Measurements from ENCODE around the gene COL2A1.
"Not testable (repeated sequence)": the region's sequence is repeated elsewhere in the genome, so short reads cannot be mapped to it uniquely, and the experiment has no call there.

The COL2A1 gene

DNA sequence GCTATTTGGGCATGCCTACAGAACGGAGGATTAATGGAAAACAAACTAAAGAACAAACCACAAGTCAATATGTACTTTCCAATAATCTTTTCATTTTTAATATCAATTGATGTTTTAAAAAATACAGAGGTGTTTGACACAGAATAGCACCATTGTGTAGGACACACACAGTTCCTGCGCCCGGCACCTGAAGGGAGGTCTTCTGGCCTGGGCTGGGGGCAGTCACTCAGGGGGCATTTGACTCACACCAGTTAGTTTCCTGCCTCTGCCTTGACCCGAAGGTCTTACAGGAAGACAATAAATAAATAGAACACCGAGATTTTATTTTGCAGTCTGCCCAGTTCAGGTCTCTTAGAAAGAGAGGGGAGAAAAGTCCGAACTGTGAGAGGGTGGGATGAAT, 31.4 kb downstream of the COL2A1 start:
- no peak for DNase-seq

DNA sequence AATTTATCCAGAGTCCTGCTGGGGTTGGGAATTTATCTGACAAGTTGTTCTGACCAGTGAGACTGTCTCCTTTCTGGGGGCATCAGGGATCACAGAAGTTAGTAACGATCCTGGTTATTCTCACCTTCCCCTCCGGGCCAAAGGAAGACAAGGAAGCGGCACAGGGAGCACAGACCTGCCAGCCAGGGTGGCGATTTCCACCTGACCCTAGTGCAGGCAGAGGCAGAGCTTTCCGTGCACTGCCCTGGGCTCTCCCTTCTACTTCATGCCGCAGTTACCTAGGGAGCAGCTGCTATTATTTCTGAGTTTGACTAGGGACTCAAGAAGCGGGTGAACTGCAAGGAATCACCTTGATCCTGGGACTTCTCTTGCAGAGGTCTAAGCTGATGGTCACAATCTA, 33.4 kb downstream of the COL2A1 start:
- DNase-seq = no peak

GRCh38 chr12:47969845-47970244, 34.4 kb downstream of the COL2A1 start:
- no peak for DNase-seq

- DNase-seq = no peak
These were observed 36.6 kb downstream of the COL2A1 start for GRCh38 chr12:47967461-47968321.

- DNase-seq = no peak
These were observed 38.7 kb downstream of the COL2A1 start for GRCh38 chr12:47965581-47965980.

DNA sequence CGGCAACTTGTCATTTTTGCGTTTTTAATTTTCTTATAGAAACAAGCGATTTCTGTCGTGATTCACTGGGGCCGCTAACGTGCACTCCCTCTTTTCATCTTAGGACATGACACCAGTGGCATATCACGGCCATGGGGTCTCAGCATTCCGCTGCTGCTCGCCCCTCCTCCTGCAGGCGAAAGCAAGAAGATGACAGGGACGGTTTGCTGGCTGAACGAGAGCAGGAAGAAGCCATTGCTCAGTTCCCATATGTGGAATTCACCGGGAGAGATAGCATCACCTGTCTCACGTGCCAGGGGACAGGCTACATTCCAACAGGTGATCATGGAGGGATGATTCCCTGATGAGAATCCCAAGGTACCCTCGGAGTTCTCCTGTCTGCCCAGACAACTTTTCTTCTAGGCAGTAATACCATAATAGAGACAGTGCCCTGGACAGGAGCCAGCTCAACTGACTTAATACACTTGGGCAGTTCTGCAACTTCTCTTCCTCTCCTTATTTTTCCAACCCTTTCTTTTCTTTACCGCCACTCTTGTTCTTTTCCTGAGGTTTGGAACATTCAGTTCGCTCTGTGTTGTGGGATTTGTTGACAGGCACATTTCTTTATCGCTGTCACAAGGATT, 40.1 kb downstream of the COL2A1 start:
- no peak for DNase-seq

DNA sequence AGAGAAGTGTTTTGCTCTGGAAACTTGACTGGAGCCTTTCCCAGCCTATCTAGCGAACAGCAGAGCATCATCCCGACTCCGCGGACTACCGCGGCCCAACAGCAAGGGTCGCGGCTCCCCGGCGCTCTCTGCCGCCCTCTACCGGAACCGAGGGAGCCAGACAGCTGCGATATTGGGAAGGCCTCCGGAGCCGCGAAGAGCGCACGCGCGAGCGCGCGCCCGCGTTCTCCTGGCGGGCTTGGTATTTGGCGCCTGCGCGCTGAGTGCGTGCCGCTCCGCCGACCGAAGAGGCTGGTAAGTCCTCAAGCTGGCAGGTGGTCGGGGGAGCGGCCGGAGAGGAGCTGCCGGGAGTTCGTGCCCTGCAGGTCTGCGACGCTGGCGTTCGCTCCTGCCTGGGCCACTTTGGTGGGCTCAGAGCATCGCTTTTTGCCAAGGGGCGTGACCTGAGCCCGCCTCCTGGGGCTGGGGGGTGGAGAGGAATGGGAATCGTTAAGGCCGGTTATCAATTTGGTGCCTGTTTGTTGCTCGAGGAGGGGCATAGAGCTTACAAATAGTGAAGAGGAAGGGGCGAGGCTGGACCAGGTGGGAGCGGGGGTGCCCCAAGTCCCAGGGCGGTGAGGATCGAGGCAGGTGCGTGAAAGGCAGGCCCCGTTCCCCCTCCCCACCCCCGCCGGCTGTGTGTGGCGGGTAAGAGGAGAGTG, 40.8 kb downstream of the COL2A1 start, which contains the start of gene TMEM106C:
TMEM106C (plus strand) TSS at position 257 of the 701 bp plus-strand sequence. CDS start 641 bp downstream, outside the sequence.
- peak; percentile 84 to 93 (median 88) for DNase-seq

DNA sequence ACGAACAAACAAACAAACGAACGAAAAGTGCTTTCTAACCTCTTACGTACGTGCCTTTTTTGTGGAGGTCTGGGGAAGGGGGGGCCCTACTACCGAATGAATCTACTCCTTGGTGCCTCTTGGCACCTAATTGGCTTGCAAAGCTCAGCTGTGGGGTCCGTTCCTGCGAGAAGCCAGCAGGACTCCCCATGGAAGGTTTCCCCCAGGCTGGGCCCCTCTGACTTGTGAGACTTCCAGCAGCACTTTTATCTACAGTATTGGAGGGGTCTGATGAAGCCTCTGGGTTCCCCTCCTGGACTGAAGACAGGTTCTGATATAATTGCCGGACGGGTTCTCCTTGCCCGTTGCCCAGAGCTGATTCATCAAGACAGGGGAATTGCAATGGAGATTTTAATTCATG, 42.1 kb downstream of the COL2A1 start:
- no peak for DNase-seq

DNA sequence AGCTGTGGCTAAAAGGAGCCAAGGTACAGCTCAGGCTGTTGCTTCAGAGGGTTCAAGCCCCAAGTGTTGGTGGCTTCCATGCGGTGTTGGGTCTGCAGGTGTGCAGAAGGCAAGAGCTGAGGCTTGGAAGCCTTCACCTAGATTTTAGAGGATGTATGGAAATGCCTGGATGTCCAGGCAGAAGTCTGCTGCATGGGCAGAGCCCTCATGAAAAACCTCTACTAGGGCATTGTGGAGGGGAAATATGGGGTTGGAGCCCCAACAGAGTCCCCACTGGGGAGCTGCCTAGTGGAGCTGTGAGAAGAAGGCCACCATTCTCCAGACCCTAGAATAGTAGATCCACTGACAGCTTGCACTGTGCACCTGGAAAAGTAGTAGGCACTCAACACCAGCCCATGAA, 46.6 kb downstream of the COL2A1 start:
- DNase-seq = not testable (repeated sequence)

GRCh38 chr12:47955059-47955458, 49.2 kb downstream of the COL2A1 start:
- DNase-seq = no peak

DNA sequence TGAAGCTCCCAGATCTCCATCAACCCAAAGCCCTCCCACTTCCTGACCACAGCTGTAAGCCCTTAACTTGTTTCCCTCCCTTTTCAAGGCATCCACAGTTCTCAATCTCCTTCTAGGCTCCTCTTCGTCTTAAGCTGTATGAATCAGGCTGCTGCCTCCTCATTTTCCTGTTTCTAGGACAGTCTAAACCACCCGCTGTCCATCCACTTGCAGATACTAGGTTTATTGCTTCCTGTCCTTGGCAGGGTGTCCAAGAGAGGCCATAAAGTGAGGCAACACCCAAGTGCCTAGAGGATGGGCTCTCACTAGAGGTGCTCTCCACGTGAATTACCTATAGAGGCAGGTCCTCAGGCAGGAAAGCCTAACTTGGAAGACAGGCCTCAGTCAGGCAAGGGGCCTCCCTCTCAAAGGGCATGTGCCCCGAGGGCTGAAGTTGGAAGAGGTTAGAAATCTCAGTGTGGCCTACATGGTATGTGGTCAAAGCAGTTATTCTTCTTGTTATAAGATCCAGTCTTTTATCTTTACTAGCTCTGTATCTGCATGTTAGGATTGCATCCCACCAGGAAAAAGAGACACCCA, 49.7 kb downstream of the COL2A1 start:
- no peak for DNase-seq

GRCh38 chr12:47954058-47954457, 50.2 kb downstream of the COL2A1 start:
- no peak for DNase-seq

DNA sequence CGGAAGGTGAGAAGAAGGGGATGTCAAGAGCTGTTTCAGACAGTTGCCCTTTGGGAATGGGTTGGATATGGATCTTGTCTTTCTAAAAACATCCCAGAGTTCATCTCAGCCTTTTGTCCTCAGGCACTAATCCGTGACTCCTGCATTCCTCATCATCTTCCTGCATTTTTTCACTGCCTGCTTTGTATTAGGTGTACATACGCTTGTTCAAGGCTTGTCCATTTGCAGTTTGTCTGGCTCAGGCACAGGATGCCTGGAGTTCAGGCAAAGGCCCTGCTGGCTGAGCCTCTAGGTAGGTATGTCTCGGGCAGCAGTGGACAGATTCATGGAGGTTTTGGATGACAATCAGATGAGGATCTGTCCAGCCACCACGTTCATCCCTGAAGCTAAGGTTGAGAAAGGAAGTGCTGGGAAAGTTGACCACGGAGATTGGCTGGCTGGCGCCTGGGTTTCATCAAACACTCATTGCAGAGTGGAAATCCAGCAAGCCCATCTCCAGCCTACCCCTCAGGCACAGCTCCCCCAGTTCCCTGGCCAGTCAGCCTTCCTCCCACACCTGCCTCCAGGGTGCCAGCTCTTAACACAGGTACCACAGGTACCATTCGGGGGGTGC, 53.3 kb downstream of the COL2A1 start:
- DNase-seq = no peak

GRCh38 chr12:47949441-47950341, 54.6 kb downstream of the COL2A1 start:
- peak in 5 of 6 experiments; percentile 23 to 46 (median 24) for DNase-seq

DNA sequence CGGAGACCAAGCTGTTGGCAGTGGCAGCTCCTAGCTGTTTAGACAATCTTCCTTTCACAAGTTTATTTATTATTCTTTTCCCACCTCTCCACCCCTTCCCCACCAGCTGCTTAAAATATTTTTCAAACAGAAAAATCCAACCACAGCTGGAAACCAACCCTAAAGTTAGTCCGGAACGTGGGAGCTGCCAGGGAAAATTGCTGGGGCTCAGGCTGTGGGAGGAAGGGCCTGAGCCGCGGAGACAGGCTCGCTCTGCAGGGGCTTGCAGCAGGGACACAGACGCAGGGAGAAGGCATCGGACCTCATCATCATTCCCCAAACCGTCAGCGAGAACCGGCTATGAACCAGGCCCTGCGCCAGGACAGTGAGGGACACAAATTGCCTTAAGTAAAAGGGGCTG, 56.9 kb downstream of the COL2A1 start:
- no peak for DNase-seq

DNA sequence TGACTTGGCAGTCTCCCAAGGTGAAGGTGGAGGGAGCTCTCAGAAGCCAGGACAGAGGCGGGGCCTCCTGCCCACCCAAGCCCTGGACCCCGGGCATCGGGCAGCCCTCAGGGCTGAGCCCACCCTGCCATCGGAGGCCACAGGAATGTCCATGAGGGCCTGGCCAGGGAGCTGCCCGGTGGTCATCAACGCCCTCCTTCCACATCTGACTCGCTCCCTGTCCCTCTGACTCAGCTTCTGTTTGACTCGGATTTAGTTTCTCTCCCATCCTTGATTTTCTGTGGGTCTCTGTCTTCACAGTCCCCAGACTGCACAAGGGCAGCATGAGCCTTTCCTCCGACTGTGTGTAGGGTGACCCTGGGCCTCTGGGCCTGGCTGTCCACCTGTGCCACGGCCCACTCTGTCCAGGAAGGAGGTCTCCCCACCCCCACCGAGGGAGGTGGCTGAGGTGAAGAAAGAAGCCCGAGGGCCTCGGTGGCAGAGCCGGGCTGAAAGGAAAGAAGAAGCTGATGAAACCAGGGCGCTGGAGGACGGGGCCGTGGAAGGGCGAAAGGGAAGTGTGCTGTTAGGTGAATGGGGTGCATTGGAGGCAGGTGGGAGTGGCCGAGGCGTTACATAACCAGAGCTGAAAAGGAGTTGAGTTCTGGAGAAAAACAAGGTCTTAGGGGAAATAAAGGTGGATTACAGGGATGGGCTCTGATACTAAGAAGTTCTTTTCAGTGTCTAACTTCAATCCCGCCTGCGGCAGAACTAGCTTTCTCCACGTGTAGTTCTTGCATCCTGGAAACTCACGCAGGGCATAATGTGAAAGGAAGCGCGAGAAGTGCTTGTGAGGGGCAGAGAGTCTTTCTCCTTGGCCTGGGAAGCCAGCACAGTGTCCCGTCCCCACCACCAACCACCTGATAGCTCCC, 57.6 kb downstream of the COL2A1 start:
- no peak for DNase-seq

- DNase-seq = no peak
These were observed 58.9 kb downstream of the COL2A1 start for GRCh38 chr12:47945341-47945728.

- no peak for DNase-seq
These were observed 59.5 kb downstream of the COL2A1 start for GRCh38 chr12:47944685-47945340.

GRCh38 chr12:47943623-47944340, 60.5 kb downstream of the COL2A1 start:
- no peak for DNase-seq

Measured in stimulated activated naive CD4-positive, alpha-beta T cell (primary cell).